ENCODE results near the gene GGN. TPM values are rescaled to one million over a fixed set of nuclear protein-coding genes. Genes with fewer than 3 reads are reported as not detected.
A peak's percentile ranks its signal among the peaks of the same experiment; 100 is the strongest.

GGN gene
- total RNA-seq, 4 donors from 2014 or later, result 0.13 TPM; not detected in 3

DNA sequence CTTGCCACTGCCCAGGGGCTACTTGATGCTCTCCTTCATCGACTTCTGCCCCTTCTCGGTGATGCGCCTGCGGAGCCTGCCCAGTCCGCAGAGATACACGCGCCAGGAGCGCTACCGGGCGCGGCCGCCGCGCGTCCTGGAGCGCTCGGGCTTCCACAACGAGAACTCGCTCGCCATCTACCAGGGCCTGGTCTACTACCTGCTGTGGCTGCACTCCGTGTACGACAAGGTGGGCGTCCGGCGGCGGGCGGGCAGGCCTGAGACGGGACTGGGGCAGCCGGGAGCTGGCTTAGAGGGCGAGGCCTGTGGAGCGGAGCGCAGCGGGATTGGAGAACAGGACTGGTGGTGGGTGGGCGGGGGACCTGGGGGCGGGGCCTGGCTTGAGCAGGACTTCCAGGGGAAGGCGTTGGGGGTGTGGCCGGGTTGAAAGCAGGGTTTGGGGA, 26.2 kb downstream of the GGN start:
- Histone ChIP-seq H3K36me3 (no peaks in the 10 kb centered on the region), H3K27me3 (peaks cover 16 to 32% (median 20%) of the 10 kb centered on the region in 3 donors), H3K4me1 (peaks cover 5 to 14% of the 10 kb centered on the region in 2 donors), H3K27ac (peak overlapping the region in 2 of 4 donors; percentile 18 to 41), H3K4me3 (peak overlapping the region; percentile 45 to 71 (median 70)), H3K9me3 (no peaks in the 10 kb centered on the region)
- peak; percentile 65 to 81 for ATAC-seq
- intact Hi-C loops (cut with DNase I; ENCODE audit: low total_unique reads), result no loop called here
- in situ Hi-C loops (cut with MboI; ENCODE audit: low sequenced_read_pairs in 4 of 4), result no loop called here
- peak in 1 of 2 donors; percentile 34 for DNase-seq
- TF ChIP-seq, protein P1, sequence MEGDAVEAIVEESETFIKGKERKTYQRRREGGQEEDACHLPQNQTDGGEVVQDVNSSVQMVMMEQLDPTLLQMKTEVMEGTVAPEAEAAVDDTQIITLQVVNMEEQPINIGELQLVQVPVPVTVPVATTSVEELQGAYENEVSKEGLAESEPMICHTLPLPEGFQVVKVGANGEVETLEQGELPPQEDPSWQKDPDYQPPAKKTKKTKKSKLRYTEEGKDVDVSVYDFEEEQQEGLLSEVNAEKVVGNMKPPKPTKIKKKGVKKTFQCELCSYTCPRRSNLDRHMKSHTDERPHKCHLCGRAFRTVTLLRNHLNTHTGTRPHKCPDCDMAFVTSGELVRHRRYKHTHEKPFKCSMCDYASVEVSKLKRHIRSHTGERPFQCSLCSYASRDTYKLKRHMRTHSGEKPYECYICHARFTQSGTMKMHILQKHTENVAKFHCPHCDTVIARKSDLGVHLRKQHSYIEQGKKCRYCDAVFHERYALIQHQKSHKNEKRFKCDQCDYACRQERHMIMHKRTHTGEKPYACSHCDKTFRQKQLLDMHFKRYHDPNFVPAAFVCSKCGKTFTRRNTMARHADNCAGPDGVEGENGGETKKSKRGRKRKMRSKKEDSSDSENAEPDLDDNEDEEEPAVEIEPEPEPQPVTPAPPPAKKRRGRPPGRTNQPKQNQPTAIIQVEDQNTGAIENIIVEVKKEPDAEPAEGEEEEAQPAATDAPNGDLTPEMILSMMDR (IDR thresholded peaks at IDR 0.05 in 4 of 5, conservative IDR thresholded peaks at IDR 0.05 in 1 of 5), result peak in 3 of 5 experiments; percentile 16 to 38 (median 34)
- TF ChIP-seq POLR2A (IDR thresholded peaks at IDR 0.05), result no peak

DNA sequence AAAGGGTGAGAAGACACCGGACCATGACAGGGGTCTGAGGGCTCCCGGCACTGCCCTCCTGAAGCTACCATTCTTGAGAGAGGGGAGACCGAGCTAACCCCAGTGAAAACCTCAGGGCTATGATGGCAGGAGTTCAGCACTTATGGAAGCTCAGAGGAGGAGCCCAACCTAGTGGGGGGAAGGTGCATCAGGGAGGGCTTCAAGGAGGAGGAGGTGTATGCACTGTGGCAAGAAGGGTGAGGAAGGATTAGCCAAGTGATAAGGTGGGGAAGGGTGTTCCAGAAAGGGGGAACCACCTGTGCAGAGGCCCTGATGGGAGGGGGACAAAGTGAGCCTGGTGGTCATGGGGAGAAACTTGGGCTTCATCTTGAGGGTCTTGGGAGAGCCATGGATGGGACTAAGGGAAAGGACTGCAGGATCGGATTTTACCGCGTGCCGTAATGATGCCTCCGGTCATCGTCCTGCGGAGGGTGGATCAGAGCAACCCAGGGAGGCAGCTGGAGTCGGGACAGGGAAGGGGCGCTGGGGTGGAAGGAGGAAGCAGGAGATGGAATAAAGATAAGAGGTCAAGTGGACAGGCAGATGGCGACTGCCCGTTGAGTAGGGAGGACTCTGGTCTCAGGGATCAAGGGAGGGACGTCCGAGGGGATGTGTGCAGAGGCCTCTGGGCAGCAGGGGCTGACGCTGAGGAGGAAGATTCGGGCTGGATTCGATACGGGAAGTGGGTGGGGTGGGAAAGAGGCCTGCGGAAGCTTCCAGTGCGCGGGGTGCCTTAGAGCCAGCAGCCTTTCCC, 26.8 kb downstream of the GGN start:
- peaks cover 21 to 31% (median 25%) of the 10 kb centered on the region in 3 donors for H3K27me3 ChIP-seq
- no peaks in the 10 kb centered on the region for H3K36me3 ChIP-seq
- in situ Hi-C loops (cut with MboI; ENCODE audit: low sequenced_read_pairs in 4 of 4) (no loop called here), intact Hi-C loops (cut with DNase I; ENCODE audit: low total_unique reads) (no loop called here)
- no peaks in the 10 kb centered on the region for H3K9me3 ChIP-seq
- no peak for DNase-seq
- H3K4me3 ChIP-seq, result peak overlapping the region; percentile 45 to 71 (median 70)
- no peak for ATAC-seq
- H3K27ac ChIP-seq, result peak overlapping the region in 1 of 4 donors; percentile 18
- TF ChIP-seq POLR2A (IDR thresholded peaks at IDR 0.05), result no peak
- TF ChIP-seq, protein P1 (IDR thresholded peaks at IDR 0.05 in 4 of 5, conservative IDR thresholded peaks at IDR 0.05 in 1 of 5), result no peak
- H3K4me1 ChIP-seq, result peaks cover 5 to 14% of the 10 kb centered on the region in 2 donors

DNA sequence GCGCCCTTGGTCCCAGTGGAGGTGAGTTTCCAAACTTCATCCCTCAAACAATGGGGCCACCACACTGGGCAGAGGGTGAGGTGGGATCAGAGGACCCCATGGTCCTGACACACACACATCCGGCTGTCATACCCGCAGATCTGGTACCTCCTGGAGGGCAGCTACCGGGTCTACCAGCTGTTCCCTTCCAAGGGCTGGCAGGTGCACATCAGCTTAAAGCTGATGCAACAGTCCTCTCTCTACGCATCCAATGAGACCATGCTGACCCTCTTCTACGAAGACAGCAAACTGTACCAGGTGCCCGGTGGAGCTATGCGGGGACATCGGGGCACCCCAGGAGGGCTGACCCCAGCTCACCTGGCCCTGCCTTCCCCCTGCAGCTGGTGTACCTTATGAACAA, 27.5 kb downstream of the GGN start:
- no peak overlapping the region for H3K27ac ChIP-seq
- no peak for DNase-seq
- H3K27me3 ChIP-seq, result peaks cover 21 to 34% (median 25%) of the 10 kb centered on the region in 3 donors
- H3K4me1 ChIP-seq, result peaks cover 5 to 14% of the 10 kb centered on the region in 2 donors
- no peak overlapping the region for H3K4me3 ChIP-seq
- in situ Hi-C loops (cut with MboI; ENCODE audit: low sequenced_read_pairs in 4 of 4) (no loop called here), intact Hi-C loops (cut with DNase I; ENCODE audit: low total_unique reads) (no loop called here)
- H3K36me3 ChIP-seq, result no peaks in the 10 kb centered on the region
- no peaks in the 10 kb centered on the region for H3K9me3 ChIP-seq
- no peak for TF ChIP-seq POLR2A (IDR thresholded peaks at IDR 0.05)
- TF ChIP-seq, protein P1 (IDR thresholded peaks at IDR 0.05 in 4 of 5, conservative IDR thresholded peaks at IDR 0.05 in 1 of 5), result no peak
- ATAC-seq, result no peak

DNA sequence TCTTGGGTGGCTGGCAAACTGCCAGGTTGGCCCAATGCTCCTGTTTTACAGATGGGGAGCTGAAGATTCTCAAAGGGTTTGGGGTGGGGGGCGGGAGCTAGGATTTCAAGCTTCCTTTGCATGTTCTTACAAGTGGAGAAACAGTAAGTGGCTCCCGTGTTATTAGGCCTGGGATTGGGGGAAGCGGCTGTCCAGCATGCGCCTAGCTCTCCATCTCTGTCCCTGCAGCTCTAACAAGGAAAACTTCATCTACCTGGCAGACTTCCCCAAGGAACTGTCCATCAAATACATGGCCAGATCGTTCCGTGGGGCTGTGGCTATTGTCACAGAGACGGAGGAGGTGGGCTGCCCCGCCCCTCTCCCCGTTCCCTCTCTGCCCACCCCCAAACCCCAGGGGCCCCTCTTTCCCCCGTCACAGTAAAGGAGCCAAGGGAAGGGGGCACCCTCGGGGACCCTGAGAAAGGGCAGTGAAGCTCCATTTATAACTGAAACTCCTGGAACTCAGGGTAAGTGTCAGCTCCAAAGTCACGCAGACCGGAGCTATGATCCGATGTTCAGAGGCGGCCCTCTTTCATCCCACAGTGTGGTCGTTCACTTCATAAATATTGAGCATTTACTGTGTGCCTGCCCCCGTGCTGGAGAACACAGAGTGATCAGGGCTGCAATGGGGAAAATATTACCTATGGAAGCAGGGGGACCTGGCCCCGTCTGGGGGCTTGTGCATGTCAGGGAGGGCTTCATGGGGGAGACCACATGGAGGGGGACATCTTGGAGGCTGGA, 28.4 kb downstream of the GGN start:
- Histone ChIP-seq H3K4me1 (peaks cover 5 to 14% of the 10 kb centered on the region in 2 donors), H3K27me3 (peaks cover 21 to 34% (median 25%) of the 10 kb centered on the region in 3 donors), H3K36me3 (no peaks in the 10 kb centered on the region), H3K4me3 (no peak overlapping the region), H3K27ac (no peak overlapping the region), H3K9me3 (no peaks in the 10 kb centered on the region)
- DNase-seq, result no peak
- TF ChIP-seq POLR2A (IDR thresholded peaks at IDR 0.05), result no peak
- TF ChIP-seq, protein P1 (IDR thresholded peaks at IDR 0.05 in 4 of 5, conservative IDR thresholded peaks at IDR 0.05 in 1 of 5), result no peak
- in situ Hi-C loops (cut with MboI; ENCODE audit: low sequenced_read_pairs in 4 of 4), result no loop called here
- intact Hi-C loops (cut with DNase I; ENCODE audit: low total_unique reads), result no loop called here
- ATAC-seq, result no peak

Data from gastrocnemius medialis (tissue), 4 donors.